Astrocyte (in vitro differentiated cells and primary cell): ENCODE measurements around the gene IL32. TPM values are rescaled to one million over a fixed set of nuclear protein-coding genes. Genes with fewer than 3 reads are reported as not detected.

ENCODE experiments used
- DNase-seq: peaks from one replicate; pipeline ENCODE4 v3.0.0-alpha.2; 2010; ENCODE audit warnings: low read depth
- FAIRE-seq: peaks from 2 replicates; lab custom pipeline; 2011; peaks lifted over from hg19 to GRCh38; lab: Jason Lieb, UNC
- H2AFZ ChIP-seq: 2 replicates; pipeline ENCODE4 v1.6.0; 2012; ENCODE audit warnings: low read depth, low read length, inconsistent platforms
- H3K27ac ChIP-seq: 2 replicates; pipeline ENCODE4 v1.5.1; 2011; ENCODE audit warnings: low read depth, low read length, inconsistent platforms
- H3K27me3 ChIP-seq: 2 replicates; pipeline ENCODE4 v1.6.0; 2011; ENCODE audit warnings: low read length, inconsistent platforms; ENCODE audit not compliant: insufficient read depth
- H3K36me3 ChIP-seq: 2 replicates; pipeline ENCODE4 v1.5.1; 2011; ENCODE audit warnings: low read length, inconsistent platforms; ENCODE audit not compliant: insufficient read depth
- H3K4me1 ChIP-seq: 2 replicates; pipeline ENCODE4 v1.5.1; 2011; ENCODE audit warnings: low read length, inconsistent platforms; ENCODE audit not compliant: insufficient read depth
- H3K4me2 ChIP-seq: 2 replicates; pipeline ENCODE4 v1.6.0; 2012; ENCODE audit warnings: low read length, inconsistent platforms
- H3K4me3 ChIP-seq: 2 replicates; pipeline ENCODE4 v1.5.1; 2011; ENCODE audit warnings: low read depth, mild to moderate bottlenecking, low read length, inconsistent platforms; ENCODE audit not compliant: insufficient read depth
- H3K79me2 ChIP-seq: 2 replicates; pipeline ENCODE4 v1.6.0; 2012; ENCODE audit warnings: mild to moderate bottlenecking, low read length, inconsistent platforms; ENCODE audit not compliant: insufficient read depth
- H3K9ac ChIP-seq: 2 replicates; pipeline ENCODE4 v1.6.0; 2012; ENCODE audit warnings: mild to moderate bottlenecking, low read length, inconsistent platforms
- H3K9me3 ChIP-seq: 2 replicates; pipeline ENCODE4 v1.5.1; 2012; ENCODE audit warnings: low read depth, mild to moderate bottlenecking, low read length, inconsistent platforms; ENCODE audit not compliant: insufficient read depth
- H4K20me1 ChIP-seq: 2 replicates; pipeline ENCODE4 v1.6.0; 2012; ENCODE audit warnings: low read length, inconsistent platforms; ENCODE audit not compliant: insufficient read depth
- H3K27ac Mint-ChIP-seq: one replicate; pipeline ENCODE4 v1.8.0; 2021; ENCODE audit warnings: mild to moderate bottlenecking, mixed read lengths; ENCODE audit not compliant: unreplicated experiment
- H3K27me3 Mint-ChIP-seq: one replicate; pipeline ENCODE4 v1.8.0; 2021; ENCODE audit warnings: low read depth, mixed read lengths; ENCODE audit not compliant: unreplicated experiment
- H3K36me3 Mint-ChIP-seq: one replicate; pipeline ENCODE4 v1.8.0; 2021; ENCODE audit warnings: low read depth, mixed read lengths; ENCODE audit not compliant: unreplicated experiment
- H3K4me1 Mint-ChIP-seq: one replicate; pipeline ENCODE4 v1.8.0; 2021; ENCODE audit warnings: low read depth, mixed read lengths; ENCODE audit not compliant: unreplicated experiment
- H3K4me3 Mint-ChIP-seq: one replicate; pipeline ENCODE4 v1.8.0; 2021; ENCODE audit warnings: mild to moderate bottlenecking, moderate library complexity, mixed read lengths; ENCODE audit not compliant: unreplicated experiment
- H3K9me3 Mint-ChIP-seq: one replicate; pipeline ENCODE4 v1.8.0; 2021; ENCODE audit warnings: mild to moderate bottlenecking, mixed read lengths; ENCODE audit not compliant: unreplicated experiment
- EZH2 ChIP-seq: IDR thresholded peaks from 2 replicates; pipeline ENCODE4 v1.6.1; 2012; ENCODE audit warnings: mild to moderate bottlenecking, low read length, inconsistent platforms; ENCODE audit not compliant: insufficient read depth
- total RNA-seq: library from RNA; stranded (reverse); gene quantifications from 2 replicates; pipeline ENCODE4 v1.2.1, GENCODE V29; 2021
- TF ChIP-seq, protein P1 (sequence below): IDR thresholded peaks from 2 replicates; pipeline ENCODE4 v1.5.1; 2011; ENCODE audit warnings: low read depth, mild to moderate bottlenecking, inconsistent platforms, low read length, moderate library complexity; ENCODE audit not compliant: insufficient read depth

Gene IL32
- total RNA-seq, 1 donor from 2014 or later, result 43.8 TPM

DNA sequence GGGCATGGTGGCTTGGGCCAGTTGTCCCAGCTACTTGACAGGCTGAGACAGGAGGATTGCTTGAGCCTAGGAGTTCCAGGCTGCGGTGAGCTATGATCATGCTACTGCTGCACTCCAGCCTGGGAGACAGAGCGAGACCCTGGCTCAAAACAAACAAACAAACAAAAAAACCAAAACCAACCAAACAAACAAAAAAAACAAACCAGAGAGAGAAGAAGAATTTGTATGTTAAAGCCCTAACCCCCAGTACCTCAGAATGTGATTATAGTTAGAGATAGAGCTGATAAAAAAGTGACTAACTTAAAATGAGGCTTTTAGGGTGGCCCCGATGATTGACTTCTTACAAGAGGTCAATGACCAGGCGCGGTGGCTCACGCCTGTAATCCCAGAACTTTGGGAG lies 20.7 kb upstream of the IL32 start:
- Histone ChIP-seq H3K79me2 (no peaks in the 10 kb centered on the region), H3K27me3 (peaks cover 21% of the 10 kb centered on the region), H3K27ac (no peak overlapping the region), H3K9me3 (no peaks in the 10 kb centered on the region), H2AFZ (no peak overlapping the region), H3K4me2 (no peak overlapping the region), H3K36me3 (no peaks in the 10 kb centered on the region), H4K20me1 (no peaks in the 10 kb centered on the region), H3K4me1 (peaks cover 8% of the 10 kb centered on the region), H3K9ac (no peak overlapping the region), H3K4me3 (no peak overlapping the region)
- Mint-ChIP-seq H3K9me3 (no peaks in the 10 kb centered on the region), H3K27ac (no peak overlapping the region), H3K27me3 (peaks cover 33% of the 10 kb centered on the region), H3K4me3 (peak overlapping the region; percentile 82), H3K36me3 (no peaks in the 10 kb centered on the region), H3K4me1 (no peaks in the 10 kb centered on the region)
- TF ChIP-seq, protein P1, sequence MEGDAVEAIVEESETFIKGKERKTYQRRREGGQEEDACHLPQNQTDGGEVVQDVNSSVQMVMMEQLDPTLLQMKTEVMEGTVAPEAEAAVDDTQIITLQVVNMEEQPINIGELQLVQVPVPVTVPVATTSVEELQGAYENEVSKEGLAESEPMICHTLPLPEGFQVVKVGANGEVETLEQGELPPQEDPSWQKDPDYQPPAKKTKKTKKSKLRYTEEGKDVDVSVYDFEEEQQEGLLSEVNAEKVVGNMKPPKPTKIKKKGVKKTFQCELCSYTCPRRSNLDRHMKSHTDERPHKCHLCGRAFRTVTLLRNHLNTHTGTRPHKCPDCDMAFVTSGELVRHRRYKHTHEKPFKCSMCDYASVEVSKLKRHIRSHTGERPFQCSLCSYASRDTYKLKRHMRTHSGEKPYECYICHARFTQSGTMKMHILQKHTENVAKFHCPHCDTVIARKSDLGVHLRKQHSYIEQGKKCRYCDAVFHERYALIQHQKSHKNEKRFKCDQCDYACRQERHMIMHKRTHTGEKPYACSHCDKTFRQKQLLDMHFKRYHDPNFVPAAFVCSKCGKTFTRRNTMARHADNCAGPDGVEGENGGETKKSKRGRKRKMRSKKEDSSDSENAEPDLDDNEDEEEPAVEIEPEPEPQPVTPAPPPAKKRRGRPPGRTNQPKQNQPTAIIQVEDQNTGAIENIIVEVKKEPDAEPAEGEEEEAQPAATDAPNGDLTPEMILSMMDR, result no peak
- peak; percentile 61 for TF ChIP-seq EZH2
- FAIRE-seq (no peak), DNase-seq (no peak)

DNA sequence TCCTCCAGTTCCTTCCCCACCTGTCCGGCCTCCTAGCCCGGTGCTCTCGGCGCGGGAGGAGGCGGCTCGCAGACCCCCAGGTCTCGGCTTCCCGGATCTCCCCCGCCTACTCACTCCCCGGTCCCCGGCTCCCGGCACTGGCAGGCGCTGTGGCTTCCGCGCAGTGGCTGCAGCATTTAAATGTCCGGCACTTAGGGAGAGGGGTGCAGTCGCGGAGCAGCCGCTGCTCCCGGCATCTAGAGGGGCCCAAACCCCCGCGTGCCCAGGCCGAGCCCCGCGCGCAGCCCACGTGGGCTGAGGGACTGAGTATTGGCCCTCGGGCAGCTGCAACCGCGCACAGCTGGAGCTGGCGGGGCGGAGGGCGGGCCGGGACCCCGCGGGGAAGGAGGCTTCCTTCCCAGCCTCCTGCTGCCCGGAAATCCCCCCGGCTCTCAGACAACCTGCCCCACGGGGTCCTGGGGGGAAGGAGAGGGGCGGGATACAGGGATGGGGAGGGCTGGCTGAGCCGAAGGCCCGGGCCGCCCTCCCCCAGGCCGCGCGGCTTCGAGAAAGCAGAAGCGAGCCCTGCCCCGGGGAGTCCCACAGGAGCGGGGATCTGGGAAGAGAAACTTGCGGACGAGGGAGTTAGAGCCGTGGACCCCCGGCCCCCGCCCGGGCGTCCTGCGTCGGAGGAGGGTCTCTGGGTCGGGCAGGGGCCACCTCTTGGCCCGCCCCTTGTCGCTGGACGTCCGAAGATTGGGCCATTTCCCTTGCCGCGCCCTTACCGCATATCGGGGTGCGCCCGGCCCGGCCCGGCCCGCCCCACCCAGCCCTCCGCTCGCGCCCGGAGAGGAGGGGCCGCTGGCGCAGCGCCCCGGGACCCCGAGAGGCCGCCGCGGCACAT lies 19.4 kb upstream of the IL32 start, which contains the start of gene MMP25:
Gene MMP25 (plus strand): TSS at position 804 of the 883 bp plus-strand sequence. CDS start 357 bp downstream, outside the sequence.
- Mint-ChIP-seq H3K27ac (no peak within 1 kb of the TSS), H3K36me3 (no peaks in the 10 kb centered on the region), H3K27me3 (peaks cover 34% of the 10 kb centered on the region), H3K4me1 (no peaks in the 10 kb centered on the region), H3K9me3 (no peaks in the 10 kb centered on the region), H3K4me3 (peak within 1 kb of the TSS; percentile 82)
- H3K36me3 ChIP-seq, result no peaks in the 10 kb centered on the region
- peak; percentile 31 for TF ChIP-seq EZH2
- TF ChIP-seq, protein P1, result no peak
- no peaks in the 10 kb centered on the region for H3K79me2 ChIP-seq
- H3K9me3 ChIP-seq, result no peaks in the 10 kb centered on the region
- H2AFZ ChIP-seq, result peak within 1 kb of the TSS; percentile 79
- DNase-seq (no peak), FAIRE-seq (no peak)
- H3K27me3 ChIP-seq, result peaks cover 20% of the 10 kb centered on the region
- no peaks in the 10 kb centered on the region for H4K20me1 ChIP-seq
- peaks cover 8% of the 10 kb centered on the region for H3K4me1 ChIP-seq
- peak within 1 kb of the TSS; percentile 84 for H3K4me2 ChIP-seq
- peak within 1 kb of the TSS; percentile 48 for H3K4me3 ChIP-seq
- no peak within 1 kb of the TSS for H3K27ac ChIP-seq
- peak within 1 kb of the TSS; percentile 46 for H3K9ac ChIP-seq
